ENCODE results near the gene COQ6. TPM values are rescaled to one million over a fixed set of nuclear protein-coding genes. Genes with fewer than 3 reads are reported as not detected.
"Not testable (repeated sequence)": the region's sequence is repeated elsewhere in the genome, so short reads cannot be mapped to it uniquely, and the experiment has no call there.

The COQ6 gene
- total RNA-seq, 1 experiment from 2014 or later: 40.3 TPM

GRCh38 chr14:73998726-73999125 lies 48.6 kb downstream of the COQ6 start:
- H3K4me1 ChIP-seq (ENCODE audit: insufficient read depth, low read length): no peaks in the 10 kb centered on the region
- H3K79me2 ChIP-seq (ENCODE audit: low read length): no peaks in the 10 kb centered on the region
- no peaks in the 10 kb centered on the region for H3K27me3 ChIP-seq (ENCODE audit: low read length)
- ATAC-seq: no peak
- intact Hi-C loops (cut with micrococcal nuclease): no loop called here
- ChIA-PET CTCF (no interaction called here), POLR2A (ENCODE audit: unreplicated experiment) (no interaction called here)
- H3K36me3 ChIP-seq (ENCODE audit: low read depth, low read length): no peaks in the 10 kb centered on the region
- TF ChIP-seq EZH2phosphoT487 (IDR thresholded peaks at IDR 0.05; ENCODE audit: borderline replicate concordance, low read length) (no peak), CTCF (conservative IDR thresholded peaks at IDR 0.05; ENCODE audit: low read depth, low read length) (no peak), EZH2 (IDR thresholded peaks at IDR 0.05; ENCODE audit: low read length, unreplicated experiment) (no peak)
- H3K4me3 ChIP-seq (ENCODE audit: low read length): no peak overlapping the region
- no peak overlapping the region for H3K4me2 ChIP-seq (ENCODE audit: low read length)
- no peaks in the 10 kb centered on the region for H3K9me2 ChIP-seq (replicated peaks; ENCODE audit: low read length)
- H3F3A ChIP-seq (ENCODE audit: low read length, unreplicated experiment): no peaks in the 10 kb centered on the region
- no peak overlapping the region for H3K27ac ChIP-seq (ENCODE audit: low read length)
- BruUV-seq (replicated peaks): no TSS peak
- no peak for DNase-seq
- no peaks in the 10 kb centered on the region for H3K9me3 ChIP-seq (ENCODE audit: low read length)
- no peak overlapping the region for H3K9ac ChIP-seq (ENCODE audit: low read length)
- no peak overlapping the region for H2AFZ ChIP-seq (ENCODE audit: low read length)
- no peaks in the 10 kb centered on the region for H4K20me1 ChIP-seq (ENCODE audit: low read length)

GRCh38 chr14:74005664-74006063 lies 55.6 kb downstream of the COQ6 start:
- H3K27ac ChIP-seq (ENCODE audit: low read length); H3K27me3 ChIP-seq (ENCODE audit: low read length); H3K9ac ChIP-seq (ENCODE audit: low read length); H3K9me2 ChIP-seq (replicated peaks; ENCODE audit: low read length); H3K9me3 ChIP-seq (ENCODE audit: low read length); H3K4me2 ChIP-seq (ENCODE audit: low read length); intact Hi-C loops (cut with micrococcal nuclease); H2AFZ ChIP-seq (ENCODE audit: low read length); BruUV-seq (replicated peaks); H3F3A ChIP-seq (ENCODE audit: low read length, unreplicated experiment); POLR2A ChIA-PET (ENCODE audit: unreplicated experiment); H3K4me3 ChIP-seq (ENCODE audit: low read length); H3K79me2 ChIP-seq (ENCODE audit: low read length); DNase-seq; H3K36me3 ChIP-seq (ENCODE audit: low read depth, low read length); H4K20me1 ChIP-seq (ENCODE audit: low read length); ATAC-seq; H3K4me1 ChIP-seq (ENCODE audit: insufficient read depth, low read length); CTCF ChIA-PET: not testable (repeated sequence)

- Histone ChIP-seq H3K4me2 (ENCODE audit: low read length) (no peak overlapping the region), H3K36me3 (ENCODE audit: low read depth, low read length) (no peaks in the 10 kb centered on the region; the same call in 1 of the 2 replicates), H3K4me3 (ENCODE audit: low read length) (no peak overlapping the region), H3K9me3 (ENCODE audit: low read length) (no peaks in the 10 kb centered on the region), H3K27me3 (ENCODE audit: low read length) (no peaks in the 10 kb centered on the region), H3K4me1 (ENCODE audit: insufficient read depth, low read length) (peaks cover 3% of the 10 kb centered on the region; the same call in 1 of the 2 replicates), H3F3A (ENCODE audit: low read length, unreplicated experiment) (no peaks in the 10 kb centered on the region), H3K9me2 (replicated peaks; ENCODE audit: low read length) (no peaks in the 10 kb centered on the region), H4K20me1 (ENCODE audit: low read length) (no peaks in the 10 kb centered on the region), H3K27ac (ENCODE audit: low read length) (no peak overlapping the region), H2AFZ (ENCODE audit: low read length) (no peak overlapping the region), H3K9ac (ENCODE audit: low read length) (no peak overlapping the region), H3K79me2 (ENCODE audit: low read length) (no peaks in the 10 kb centered on the region)
- no peak for TF ChIP-seq CTCF (conservative IDR thresholded peaks at IDR 0.05; ENCODE audit: low read depth, low read length)
- no peak for TF ChIP-seq EZH2phosphoT487 (IDR thresholded peaks at IDR 0.05; ENCODE audit: borderline replicate concordance, low read length)
- TF ChIP-seq EZH2 (IDR thresholded peaks at IDR 0.05; ENCODE audit: low read length, unreplicated experiment): no peak
- ATAC-seq (no peak), DNase-seq (no peak)
- no TSS peak for BruUV-seq (replicated peaks)
- intact Hi-C loops (cut with micrococcal nuclease): no loop called here
- ChIA-PET CTCF (no interaction called here), POLR2A (ENCODE audit: unreplicated experiment) (no interaction called here)
Measured at GRCh38 chr14:74008843-74009499, 58.9 kb downstream of the COQ6 start.

Other genes with a start within 250 kb of the COQ6 start
- 30.8 and 36.7 TPM in 2 replicates for gene PNMA1, start 235.9 kb upstream of the COQ6 start, total RNA-seq (2014; rRNA removed)
- 6.2 and 7.9 TPM in 2 replicates for gene PTGR2, start 98.5 kb upstream of the COQ6 start, total RNA-seq (2014; rRNA removed)
- 44.9 and 46.8 TPM in 2 replicates for gene ZNF410, start 63.4 kb upstream of the COQ6 start, total RNA-seq (2014; rRNA removed)
- 2.8 and 3.5 TPM in 2 replicates for gene FAM161B, start 208 bp upstream of the COQ6 start, total RNA-seq (2014; rRNA removed)
- gene ENTPD5, start 69.0 kb downstream of the COQ6 start, total RNA-seq (2014; rRNA removed): 7.9 and 11.2 TPM in 2 replicates
- 1.5 and 3.9 TPM in 2 replicates for gene BBOF1, start 69.0 kb downstream of the COQ6 start, total RNA-seq (2014; rRNA removed)
- 5.0 and 5.4 TPM in 2 replicates for gene ALDH6A1, start 134.2 kb downstream of the COQ6 start, total RNA-seq (2014; rRNA removed)
- gene LIN52, start 134.7 kb downstream of the COQ6 start, total RNA-seq (2014; rRNA removed): 8.4 and 9.3 TPM in 2 replicates